HG03139 (cell line): ENCODE results near the gene FCHO1.

ENCODE experiments used
- ATAC-seq: cut with Tn5 transposase; IDR thresholded peaks from one replicate; pipeline ENCODE4 v1.9.1; 2021; ENCODE audit not compliant: unreplicated experiment

FCHO1 gene

GRCh38 chr19:17824339-17824738 is 73.1 kb downstream of the FCHO1 start:
- ATAC-seq = no peak

GRCh38 chr19:17826508-17827056 is 75.3 kb downstream of the FCHO1 start:
- no peak for ATAC-seq

- ATAC-seq = no peak
These were observed 78.7 kb downstream of the FCHO1 start for GRCh38 chr19:17829855-17830566.

GRCh38 chr19:17830567-17831418 is 79.5 kb downstream of the FCHO1 start:
- ATAC-seq = no peak

GRCh38 chr19:17831419-17831888 is 80.2 kb downstream of the FCHO1 start:
- ATAC-seq = no peak

GRCh38 chr19:17832443-17833208 is 81.3 kb downstream of the FCHO1 start:
- ATAC-seq = no peak

GRCh38 chr19:17834350-17835181 is 83.3 kb downstream of the FCHO1 start:
- no peak for ATAC-seq

- ATAC-seq = no peak
These were observed 84.1 kb downstream of the FCHO1 start for GRCh38 chr19:17835182-17836006.

GRCh38 chr19:17836530-17836929 is 85.3 kb downstream of the FCHO1 start:
- ATAC-seq = no peak

GRCh38 chr19:17837972-17838371 is 86.7 kb downstream of the FCHO1 start:
- ATAC-seq = no peak
